Left forelimb (tissue), 1 donor: ENCODE results near the gene A4GNT.

Experiments
- DNase-seq: peaks from one replicate; pipeline ENCODE4 v3.0.0-alpha.2; 2018; ENCODE audit warnings: low spot score

The A4GNT gene

GRCh38 chr3:138078901-138079344 lies 53.3 kb downstream of the A4GNT start:
- no peak for DNase-seq

GRCh38 chr3:138078096-138078495 lies 54.1 kb downstream of the A4GNT start:
- DNase-seq: no peak
